ENCODE results near the gene TLDC2. TPM values are rescaled to one million over a fixed set of nuclear protein-coding genes. Genes with fewer than 3 reads are reported as not detected.

The TLDC2 gene
- total RNA-seq, 2 donors from 2014 or later, result 0.18 to 0.24 TPM

DNA sequence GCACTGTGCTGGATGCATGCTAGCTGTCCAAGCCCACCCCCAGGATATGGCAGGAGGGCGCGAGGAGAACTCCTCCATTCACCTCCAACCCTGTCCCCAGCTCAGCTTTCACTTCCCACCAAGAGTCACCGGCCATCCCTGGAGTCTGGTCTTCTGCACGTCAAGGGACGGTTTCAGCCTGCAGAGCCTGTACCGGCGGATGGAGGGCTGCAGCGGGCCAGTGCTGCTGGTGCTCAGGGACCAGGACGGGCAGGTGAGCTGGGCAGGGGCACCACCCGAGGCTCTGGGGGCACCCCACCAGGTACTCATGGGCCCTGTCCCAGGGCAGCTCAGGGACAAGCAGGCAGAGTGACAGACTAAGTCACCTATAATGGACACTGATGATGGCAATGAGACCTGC lies 3.0 kb downstream of the TLDC2 start:
- no peak overlapping the region for H3K27ac ChIP-seq (ENCODE audit: low read depth, low read length)
- H3K4me1 Mint-ChIP-seq, result no peaks in the 10 kb centered on the region
- no peaks in the 10 kb centered on the region for H3K27me3 Mint-ChIP-seq (ENCODE audit: insufficient read depth)
- H3K36me3 ChIP-seq (ENCODE audit: control insufficient read depth, insufficient read depth, low read length), result no peaks in the 10 kb centered on the region
- 84% methylated on average over 8 to 10 of the region's 10 CpGs for WGBS, 2 experiments (ENCODE audit: insufficient coverage in 1 of 2, insufficient read length in 1 of 2)
- H3K9ac ChIP-seq (ENCODE audit: extremely low read depth, low read length, poor library complexity, severe bottlenecking), result no peak overlapping the region
- H3K27ac Mint-ChIP-seq, result no peak overlapping the region
- H3K27me3 ChIP-seq (ENCODE audit: control insufficient read depth, insufficient read depth, low read length, poor library complexity, severe bottlenecking), result no peaks in the 10 kb centered on the region
- H3K4me1 ChIP-seq (ENCODE audit: control insufficient read depth, insufficient read depth, low read length), result no peaks in the 10 kb centered on the region
- no peaks in the 10 kb centered on the region for H3K36me3 Mint-ChIP-seq (ENCODE audit: low read depth)
- no peak for DNase-seq
- no peak overlapping the region for H3K4me3 ChIP-seq (ENCODE audit: low read length)
- H3K4me3 Mint-ChIP-seq, result no peak overlapping the region
- TF ChIP-seq, protein P1, sequence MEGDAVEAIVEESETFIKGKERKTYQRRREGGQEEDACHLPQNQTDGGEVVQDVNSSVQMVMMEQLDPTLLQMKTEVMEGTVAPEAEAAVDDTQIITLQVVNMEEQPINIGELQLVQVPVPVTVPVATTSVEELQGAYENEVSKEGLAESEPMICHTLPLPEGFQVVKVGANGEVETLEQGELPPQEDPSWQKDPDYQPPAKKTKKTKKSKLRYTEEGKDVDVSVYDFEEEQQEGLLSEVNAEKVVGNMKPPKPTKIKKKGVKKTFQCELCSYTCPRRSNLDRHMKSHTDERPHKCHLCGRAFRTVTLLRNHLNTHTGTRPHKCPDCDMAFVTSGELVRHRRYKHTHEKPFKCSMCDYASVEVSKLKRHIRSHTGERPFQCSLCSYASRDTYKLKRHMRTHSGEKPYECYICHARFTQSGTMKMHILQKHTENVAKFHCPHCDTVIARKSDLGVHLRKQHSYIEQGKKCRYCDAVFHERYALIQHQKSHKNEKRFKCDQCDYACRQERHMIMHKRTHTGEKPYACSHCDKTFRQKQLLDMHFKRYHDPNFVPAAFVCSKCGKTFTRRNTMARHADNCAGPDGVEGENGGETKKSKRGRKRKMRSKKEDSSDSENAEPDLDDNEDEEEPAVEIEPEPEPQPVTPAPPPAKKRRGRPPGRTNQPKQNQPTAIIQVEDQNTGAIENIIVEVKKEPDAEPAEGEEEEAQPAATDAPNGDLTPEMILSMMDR (conservative IDR thresholded peaks at IDR 0.05), result no peak
- no peaks in the 10 kb centered on the region for H3K9me3 ChIP-seq (ENCODE audit: control insufficient read depth, low read length)
- H3K9me3 Mint-ChIP-seq, result no peaks in the 10 kb centered on the region

DNA sequence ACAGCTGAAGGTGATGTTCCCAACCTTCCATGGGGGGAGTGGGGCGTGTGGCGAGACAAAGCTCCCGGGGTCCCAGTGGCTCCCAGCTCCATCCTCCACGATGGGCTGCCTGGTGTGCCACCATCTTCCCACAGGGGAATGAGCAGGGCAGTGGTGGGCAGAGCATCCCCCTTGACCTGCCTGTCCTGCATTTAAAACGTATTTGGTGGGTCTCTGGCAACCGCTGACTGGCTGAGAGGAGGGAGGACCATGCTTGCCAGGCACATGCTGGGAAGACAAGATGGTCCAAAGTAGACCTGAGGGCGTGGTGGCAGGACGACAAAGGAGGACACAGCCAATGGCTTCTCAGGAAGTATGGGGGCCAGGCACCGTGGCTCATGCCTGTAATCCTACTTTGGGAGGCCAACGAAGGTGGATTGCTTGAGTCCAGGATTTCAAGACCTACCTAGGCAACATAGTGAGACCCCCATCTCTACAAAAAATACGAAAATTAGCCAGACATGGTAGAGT lies 4.9 kb downstream of the TLDC2 start:
- H3K27ac ChIP-seq (ENCODE audit: low read depth, low read length), result no peak overlapping the region
- H3K9ac ChIP-seq (ENCODE audit: extremely low read depth, low read length, poor library complexity, severe bottlenecking), result no peak overlapping the region
- Mint-ChIP-seq H3K4me3 (no peak overlapping the region), H3K4me1 (peaks cover 3% of the 10 kb centered on the region), H3K27ac (no peak overlapping the region), H3K27me3 (ENCODE audit: insufficient read depth) (no peaks in the 10 kb centered on the region), H3K9me3 (no peaks in the 10 kb centered on the region), H3K36me3 (ENCODE audit: low read depth) (no peaks in the 10 kb centered on the region)
- 92 to 93% methylated on average over 11 of the region's 11 CpGs for WGBS, 2 experiments (ENCODE audit: insufficient coverage in 1 of 2, insufficient read length in 1 of 2)
- TF ChIP-seq, protein P1 (conservative IDR thresholded peaks at IDR 0.05), result no peak
- DNase-seq, result no peak
- H3K9me3 ChIP-seq (ENCODE audit: control insufficient read depth, low read length), result no peaks in the 10 kb centered on the region
- H3K27me3 ChIP-seq (ENCODE audit: control insufficient read depth, insufficient read depth, low read length, poor library complexity, severe bottlenecking), result no peaks in the 10 kb centered on the region
- no peak overlapping the region for H3K4me3 ChIP-seq (ENCODE audit: low read length)
- no peaks in the 10 kb centered on the region for H3K36me3 ChIP-seq (ENCODE audit: control insufficient read depth, insufficient read depth, low read length)
- no peaks in the 10 kb centered on the region for H3K4me1 ChIP-seq (ENCODE audit: control insufficient read depth, insufficient read depth, low read length)

DNA sequence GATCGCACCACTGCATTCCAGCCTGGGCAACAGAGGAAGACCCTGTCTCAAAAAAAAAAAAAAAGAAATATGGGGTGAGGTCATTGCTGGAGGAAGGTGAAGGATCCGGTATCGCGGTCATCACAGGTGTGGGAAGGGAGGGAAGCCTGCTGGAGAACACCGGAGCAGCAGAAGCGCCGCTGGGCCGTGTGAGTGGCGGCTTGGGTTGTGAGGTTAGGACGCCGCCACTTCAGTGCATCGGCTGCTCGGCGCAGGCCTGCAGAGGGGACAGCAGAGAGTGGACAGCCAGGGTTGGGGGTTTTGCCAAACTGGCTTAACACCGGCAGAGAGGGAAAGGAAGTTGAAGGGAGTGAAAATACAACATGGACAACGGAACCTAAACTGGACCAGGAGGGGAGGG lies 5.4 kb downstream of the TLDC2 start:
- no peak for DNase-seq
- no peak overlapping the region for H3K9ac ChIP-seq (ENCODE audit: extremely low read depth, low read length, poor library complexity, severe bottlenecking)
- H3K9me3 Mint-ChIP-seq, result no peaks in the 10 kb centered on the region
- H3K4me1 ChIP-seq (ENCODE audit: control insufficient read depth, insufficient read depth, low read length), result no peaks in the 10 kb centered on the region
- H3K36me3 Mint-ChIP-seq (ENCODE audit: low read depth), result no peaks in the 10 kb centered on the region
- no peak overlapping the region for H3K27ac ChIP-seq (ENCODE audit: low read depth, low read length)
- no peak overlapping the region for H3K27ac Mint-ChIP-seq
- no peaks in the 10 kb centered on the region for H3K27me3 Mint-ChIP-seq (ENCODE audit: insufficient read depth)
- H3K9me3 ChIP-seq (ENCODE audit: control insufficient read depth, low read length), result no peaks in the 10 kb centered on the region
- H3K36me3 ChIP-seq (ENCODE audit: control insufficient read depth, insufficient read depth, low read length), result no peaks in the 10 kb centered on the region
- 91 to 94% methylated on average over 13 to 16 of the region's 16 CpGs for WGBS, 2 experiments (ENCODE audit: insufficient coverage in 1 of 2, insufficient read length in 1 of 2)
- no peak overlapping the region for H3K4me3 Mint-ChIP-seq
- H3K4me3 ChIP-seq (ENCODE audit: low read length), result no peak overlapping the region
- TF ChIP-seq, protein P1 (conservative IDR thresholded peaks at IDR 0.05), result no peak
- peaks cover 3% of the 10 kb centered on the region for H3K4me1 Mint-ChIP-seq
- no peaks in the 10 kb centered on the region for H3K27me3 ChIP-seq (ENCODE audit: control insufficient read depth, insufficient read depth, low read length, poor library complexity, severe bottlenecking)
